Cortex of kidney (tissue), 1 donor: ENCODE measurements around the gene COL1A1.

Experiments
- DNase-seq: peaks from one replicate; lab custom pipeline; 2025; lab: John Stamatoyannopoulos, UW

Gene COL1A1

GRCh38 chr17:50199803-50200456, 1.5 kb downstream of the COL1A1 start:
- no peak for DNase-seq

GRCh38 chr17:50199211-50199802, 2.1 kb downstream of the COL1A1 start:
- no peak for DNase-seq

- DNase-seq, result no peak
These were observed 3.3 kb downstream of the COL1A1 start for GRCh38 chr17:50198026-50198669.

GRCh38 chr17:50196826-50197225, 4.6 kb downstream of the COL1A1 start:
- DNase-seq, result no peak

GRCh38 chr17:50196036-50196435, 5.4 kb downstream of the COL1A1 start:
- no peak for DNase-seq

- no peak for DNase-seq
These were observed 6.2 kb downstream of the COL1A1 start for GRCh38 chr17:50194934-50195865.

GRCh38 chr17:50194140-50194933, 7.1 kb downstream of the COL1A1 start:
- no peak for DNase-seq

- DNase-seq, result no peak
These were observed 8.7 kb downstream of the COL1A1 start for GRCh38 chr17:50192618-50193291.

- no peak for DNase-seq
These were observed 9.2 kb downstream of the COL1A1 start for GRCh38 chr17:50192144-50192617.

GRCh38 chr17:50191359-50192143, 9.9 kb downstream of the COL1A1 start:
- no peak for DNase-seq

GRCh38 chr17:50190603-50191358, 10.7 kb downstream of the COL1A1 start:
- DNase-seq, result no peak

- DNase-seq, result no peak
These were observed 11.2 kb downstream of the COL1A1 start for GRCh38 chr17:50190293-50190602.

GRCh38 chr17:50189550-50190292, 11.7 kb downstream of the COL1A1 start:
- no peak for DNase-seq

GRCh38 chr17:50188921-50189549, 12.4 kb downstream of the COL1A1 start:
- no peak for DNase-seq

- DNase-seq, result no peak
These were observed 12.9 kb downstream of the COL1A1 start for GRCh38 chr17:50188531-50188920.

GRCh38 chr17:50187751-50188530, 13.5 kb downstream of the COL1A1 start:
- DNase-seq, result no peak

GRCh38 chr17:50187394-50187725, 14.1 kb downstream of the COL1A1 start:
- DNase-seq, result no peak
